HepG2 (cell line): ENCODE measurements around the gene PTPRD.

Experiments
- SRSF1 ChIP-seq: fragments of 200-400 bp; formaldehyde crosslinking; optimal IDR thresholded peaks from 2 replicates; pipeline ENCODE3; 2017; ENCODE audit warnings: mild to moderate bottlenecking, low read depth, low read length, moderate library complexity
- ZNF780A ChIP-seq: sonication (generic); formaldehyde crosslinking; IDR thresholded peaks from 2 replicates; pipeline ENCODE4 v1.8.0; 2022; ENCODE audit warnings: mild to moderate bottlenecking, missing genetic modification reagents, moderate library complexity

GRCh38 chr9:8457816-8458215 lies 2155.0 kb downstream of the PTPRD start:
- TF ChIP-seq SRSF1 (no peak), ZNF780A (CRISPR knock-in tag) (no peak)
